GM12878 (cell line): ENCODE data around the gene REXO1. TPM values are rescaled to one million over a fixed set of nuclear protein-coding genes. Genes with fewer than 3 reads are reported as not detected.
A peak's percentile ranks its signal among the peaks of the same experiment; 100 is the strongest.

Experiments
- ASH2L ChIP-seq: fragments of 300-600, 200-600 bp; sonication (generic); IDR thresholded peaks from 2 replicates; pipeline ENCODE4 v1.6.1; 2017; ENCODE audit warnings: low read depth, mild to moderate bottlenecking, borderline replicate concordance
- BHLHE40 ChIP-seq, 2 experiments: fragments of 450-650 bp in 1 of 2; IDR thresholded peaks; 2 replicates each; pipeline ENCODE4 v1.6.1; 2011 to 2017; ENCODE audit warnings: low read depth in 2 of 2, borderline replicate concordance in 1 of 2, improper control_type of control experiment in 1 of 2, low read length in 1 of 2, mild to moderate bottlenecking in 1 of 2
- CEBPB ChIP-seq, 2 experiments: fragments of 150-350 bp in 1 of 2; IDR thresholded peaks; 2 replicates each; pipeline ENCODE4 v1.6.1; 2012 to 2014; ENCODE audit warnings: low read depth in 2 of 2, low read length in 2 of 2, borderline replicate concordance in 1 of 2, inconsistent platforms in 1 of 2
- ESRRA ChIP-seq: IDR thresholded peaks from 2 replicates; pipeline ENCODE4 v1.6.1; 2012; ENCODE audit warnings: mild to moderate bottlenecking, low read length, improper control_type of control experiment
- GABPA ChIP-seq: IDR thresholded peaks from 2 replicates; pipeline ENCODE4 v1.6.1; 2014; ENCODE audit warnings: antibody characterized with exemption, low read depth, mild to moderate bottlenecking, inconsistent platforms
- GATAD2B ChIP-seq: fragments of 450-650 bp; conservative IDR thresholded peaks from 2 replicates; pipeline ENCODE4 v1.6.1; 2017; ENCODE audit warnings: low read depth, mild to moderate bottlenecking, moderate library complexity
- IKZF2 ChIP-seq, 2 experiments: fragments of 450-650 bp; IDR thresholded peaks; 2 replicates each; pipeline ENCODE4 v1.6.1; 2017; ENCODE audit warnings: mild to moderate bottlenecking in 2 of 2, moderate library complexity in 2 of 2
- KLF5 ChIP-seq: fragments of 450-650 bp; IDR thresholded peaks from 2 replicates; pipeline ENCODE4 v1.6.1; 2014; ENCODE audit warnings: mild to moderate bottlenecking; ENCODE audit not compliant: partially characterized antibody
- MTA3 ChIP-seq: IDR thresholded peaks from 2 replicates; pipeline ENCODE4 v1.6.1; 2012; ENCODE audit warnings: low read length, inconsistent platforms, borderline replicate concordance
- PAX5 ChIP-seq: IDR thresholded peaks from 2 replicates; pipeline ENCODE4 v1.6.1; 2011; ENCODE audit warnings: low read depth, low read length, borderline replicate concordance
- PAX8 ChIP-seq: fragments of 450-650 bp; IDR thresholded peaks from 2 replicates; pipeline ENCODE4 v1.6.1; 2017; ENCODE audit warnings: mild to moderate bottlenecking, moderate library complexity
- POLR2AphosphoS2 ChIP-seq: IDR thresholded peaks from 2 replicates; pipeline ENCODE4 v1.6.1; 2011; ENCODE audit warnings: low read depth, mild to moderate bottlenecking, low read length, improper control_type of control experiment, moderate library complexity
- ZNF274 ChIP-seq: IDR thresholded peaks from one replicate; pipeline ENCODE4 v1.8.0; 2011; ENCODE audit not compliant: insufficient read length, insufficient read depth
- ZSCAN29 ChIP-seq: fragments of 450-650 bp; IDR thresholded peaks from 2 replicates; pipeline ENCODE4 v1.6.1; 2017; ENCODE audit warnings: mild to moderate bottlenecking, moderate library complexity
- polyA plus RNA-seq, 11 experiments: library from polyadenylated mRNA; depleted of rRNA in 4 of 11; unstranded in 6 of 11; stranded (reverse) in 5 of 11; fragments of >200 nt; fragmentation: Nextera tagmentation in 4 of 11; fragmentation: Illumina TruSeq in 1 of 11; extraction: Ambion mirVana in 4 of 11; extraction: Trizol in 1 of 11; gene quantifications; 1 replicate in 1 of 11; 2 replicates in 10 of 11; pipeline versions ENCODE4 v1.2.1 to v1.2.3, GENCODE V29; 2011 to 2016; ENCODE audit warnings: inconsistent platforms in 2 of 11, missing spikeins in 2 of 11, low read depth in 1 of 11
- total RNA-seq, 4 experiments: library from RNA; depleted of rRNA in 3 of 4; stranded (reverse); fragments of >200 nt in 3 of 4; fragmentation: Illumina TruSeq in 1 of 4; extraction: Trizol in 1 of 4; gene quantifications; 2 replicates each; pipeline versions ENCODE4 v1.2.1 to v1.2.3, GENCODE V29; 2013 to 2021
- TF ChIP-seq, protein P1 (sequence below): fragments of 450-650 bp; IDR thresholded peaks from 2 replicates; pipeline ENCODE4 v1.6.1; 2016; ENCODE audit warnings: mild to moderate bottlenecking, moderate library complexity, borderline replicate concordance
- TF ChIP-seq, protein P2 (sequence below): IDR thresholded peaks from 2 replicates; pipeline ENCODE4 v1.6.1; 2012; ENCODE audit warnings: improper control_type of control experiment, low read depth, low read length; ENCODE audit not compliant: insufficient replicate concordance
- TF ChIP-seq, protein P3 (sequence below): IDR thresholded peaks from 2 replicates; pipeline ENCODE4 v1.6.1; 2012; ENCODE audit warnings: low read depth, low read length, improper control_type of control experiment
- TF ChIP-seq, protein P4 (sequence below): IDR thresholded peaks from 2 replicates; pipeline ENCODE4 v1.6.1; 2011; ENCODE audit warnings: low read depth, mild to moderate bottlenecking, low read length, moderate library complexity, borderline replicate concordance; ENCODE audit errors: extremely low read depth
- TF ChIP-seq, protein P5 (sequence below): fragments of 450-650 bp; IDR thresholded peaks from 2 replicates; pipeline ENCODE4 v1.6.1; 2016; ENCODE audit warnings: mild to moderate bottlenecking

REXO1 gene
- total and polyA plus RNA-seq, 10 of the 15 experiments (the other 5 are each of a cell fraction or from before 2014, with no cell fraction given), result 0.03 to 45.2 (median 8.4) TPM

DNA sequence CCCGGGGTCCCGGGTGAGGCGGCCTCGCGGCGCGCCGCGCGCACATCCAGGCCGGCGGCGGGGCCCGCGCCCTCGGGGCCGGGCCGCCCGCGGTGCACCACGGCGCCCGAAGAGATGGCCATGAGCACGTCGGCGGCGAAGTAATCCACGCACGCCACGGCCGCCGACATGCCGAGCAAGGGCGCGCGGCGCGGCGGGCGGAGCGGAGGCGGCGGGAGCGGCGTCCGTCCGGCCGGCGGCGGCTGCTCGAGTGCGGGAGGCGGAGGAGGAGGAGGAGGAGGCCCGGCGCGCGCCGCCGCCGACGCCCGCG is 15.0 kb upstream of the REXO1 start, which contains the start of gene KLF16 (continued):
- TF ChIP-seq, protein P1, sequence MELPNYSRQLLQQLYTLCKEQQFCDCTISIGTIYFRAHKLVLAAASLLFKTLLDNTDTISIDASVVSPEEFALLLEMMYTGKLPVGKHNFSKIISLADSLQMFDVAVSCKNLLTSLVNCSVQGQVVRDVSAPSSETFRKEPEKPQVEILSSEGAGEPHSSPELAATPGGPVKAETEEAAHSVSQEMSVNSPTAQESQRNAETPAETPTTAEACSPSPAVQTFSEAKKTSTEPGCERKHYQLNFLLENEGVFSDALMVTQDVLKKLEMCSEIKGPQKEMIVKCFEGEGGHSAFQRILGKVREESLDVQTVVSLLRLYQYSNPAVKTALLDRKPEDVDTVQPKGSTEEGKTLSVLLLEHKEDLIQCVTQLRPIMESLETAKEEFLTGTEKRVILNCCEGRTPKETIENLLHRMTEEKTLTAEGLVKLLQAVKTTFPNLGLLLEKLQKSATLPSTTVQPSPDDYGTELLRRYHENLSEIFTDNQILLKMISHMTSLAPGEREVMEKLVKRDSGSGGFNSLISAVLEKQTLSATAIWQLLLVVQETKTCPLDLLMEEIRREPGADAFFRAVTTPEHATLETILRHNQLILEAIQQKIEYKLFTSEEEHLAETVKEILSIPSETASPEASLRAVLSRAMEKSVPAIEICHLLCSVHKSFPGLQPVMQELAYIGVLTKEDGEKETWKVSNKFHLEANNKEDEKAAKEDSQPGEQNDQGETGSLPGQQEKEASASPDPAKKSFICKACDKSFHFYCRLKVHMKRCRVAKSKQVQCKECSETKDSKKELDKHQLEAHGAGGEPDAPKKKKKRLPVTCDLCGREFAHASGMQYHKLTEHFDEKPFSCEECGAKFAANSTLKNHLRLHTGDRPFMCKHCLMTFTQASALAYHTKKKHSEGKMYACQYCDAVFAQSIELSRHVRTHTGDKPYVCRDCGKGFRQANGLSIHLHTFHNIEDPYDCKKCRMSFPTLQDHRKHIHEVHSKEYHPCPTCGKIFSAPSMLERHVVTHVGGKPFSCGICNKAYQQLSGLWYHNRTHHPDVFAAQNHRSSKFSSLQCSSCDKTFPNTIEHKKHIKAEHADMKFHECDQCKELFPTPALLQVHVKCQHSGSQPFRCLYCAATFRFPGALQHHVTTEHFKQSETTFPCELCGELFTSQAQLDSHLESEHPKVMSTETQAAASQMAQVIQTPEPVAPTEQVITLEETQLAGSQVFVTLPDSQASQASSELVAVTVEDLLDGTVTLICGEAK, result no peak
- TF ChIP-seq MTA3 (no peak), POLR2AphosphoS2 (no peak), GATAD2B (no peak), CEBPB (IDR thresholded peaks at IDR 0.05; ENCODE audit: borderline replicate concordance in 1 of 2, low read depth in 2 of 2, low read length in 2 of 2) (no peak), ZSCAN29 (no peak), ESRRA (no peak), BHLHE40 (IDR thresholded peaks at IDR 0.05; ENCODE audit: borderline replicate concordance in 1 of 2, low read depth in 2 of 2, low read length in 1 of 2) (peak in 1 of 2 experiments; percentile 17; a peak in 2 of 4 replicates), KLF5 (no peak), PAX5 (no peak), PAX8 (no peak), ASH2L (no peak), IKZF2 (IDR thresholded peaks at IDR 0.05) (no peak), ZNF274 (no peak), GABPA (no peak)
- TF ChIP-seq, protein P2, sequence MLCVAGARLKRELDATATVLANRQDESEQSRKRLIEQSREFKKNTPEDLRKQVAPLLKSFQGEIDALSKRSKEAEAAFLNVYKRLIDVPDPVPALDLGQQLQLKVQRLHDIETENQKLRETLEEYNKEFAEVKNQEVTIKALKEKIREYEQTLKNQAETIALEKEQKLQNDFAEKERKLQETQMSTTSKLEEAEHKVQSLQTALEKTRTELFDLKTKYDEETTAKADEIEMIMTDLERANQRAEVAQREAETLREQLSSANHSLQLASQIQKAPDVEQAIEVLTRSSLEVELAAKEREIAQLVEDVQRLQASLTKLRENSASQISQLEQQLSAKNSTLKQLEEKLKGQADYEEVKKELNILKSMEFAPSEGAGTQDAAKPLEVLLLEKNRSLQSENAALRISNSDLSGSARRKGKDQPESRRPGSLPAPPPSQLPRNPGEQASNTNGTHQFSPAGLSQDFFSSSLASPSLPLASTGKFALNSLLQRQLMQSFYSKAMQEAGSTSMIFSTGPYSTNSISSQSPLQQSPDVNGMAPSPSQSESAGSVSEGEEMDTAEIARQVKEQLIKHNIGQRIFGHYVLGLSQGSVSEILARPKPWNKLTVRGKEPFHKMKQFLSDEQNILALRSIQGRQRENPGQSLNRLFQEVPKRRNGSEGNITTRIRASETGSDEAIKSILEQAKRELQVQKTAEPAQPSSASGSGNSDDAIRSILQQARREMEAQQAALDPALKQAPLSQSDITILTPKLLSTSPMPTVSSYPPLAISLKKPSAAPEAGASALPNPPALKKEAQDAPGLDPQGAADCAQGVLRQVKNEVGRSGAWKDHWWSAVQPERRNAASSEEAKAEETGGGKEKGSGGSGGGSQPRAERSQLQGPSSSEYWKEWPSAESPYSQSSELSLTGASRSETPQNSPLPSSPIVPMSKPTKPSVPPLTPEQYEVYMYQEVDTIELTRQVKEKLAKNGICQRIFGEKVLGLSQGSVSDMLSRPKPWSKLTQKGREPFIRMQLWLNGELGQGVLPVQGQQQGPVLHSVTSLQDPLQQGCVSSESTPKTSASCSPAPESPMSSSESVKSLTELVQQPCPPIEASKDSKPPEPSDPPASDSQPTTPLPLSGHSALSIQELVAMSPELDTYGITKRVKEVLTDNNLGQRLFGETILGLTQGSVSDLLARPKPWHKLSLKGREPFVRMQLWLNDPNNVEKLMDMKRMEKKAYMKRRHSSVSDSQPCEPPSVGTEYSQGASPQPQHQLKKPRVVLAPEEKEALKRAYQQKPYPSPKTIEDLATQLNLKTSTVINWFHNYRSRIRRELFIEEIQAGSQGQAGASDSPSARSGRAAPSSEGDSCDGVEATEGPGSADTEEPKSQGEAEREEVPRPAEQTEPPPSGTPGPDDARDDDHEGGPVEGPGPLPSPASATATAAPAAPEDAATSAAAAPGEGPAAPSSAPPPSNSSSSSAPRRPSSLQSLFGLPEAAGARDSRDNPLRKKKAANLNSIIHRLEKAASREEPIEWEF, result no peak
- TF ChIP-seq, protein P3, sequence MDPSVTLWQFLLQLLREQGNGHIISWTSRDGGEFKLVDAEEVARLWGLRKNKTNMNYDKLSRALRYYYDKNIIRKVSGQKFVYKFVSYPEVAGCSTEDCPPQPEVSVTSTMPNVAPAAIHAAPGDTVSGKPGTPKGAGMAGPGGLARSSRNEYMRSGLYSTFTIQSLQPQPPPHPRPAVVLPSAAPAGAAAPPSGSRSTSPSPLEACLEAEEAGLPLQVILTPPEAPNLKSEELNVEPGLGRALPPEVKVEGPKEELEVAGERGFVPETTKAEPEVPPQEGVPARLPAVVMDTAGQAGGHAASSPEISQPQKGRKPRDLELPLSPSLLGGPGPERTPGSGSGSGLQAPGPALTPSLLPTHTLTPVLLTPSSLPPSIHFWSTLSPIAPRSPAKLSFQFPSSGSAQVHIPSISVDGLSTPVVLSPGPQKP, result no peak
- TF ChIP-seq, protein P4, sequence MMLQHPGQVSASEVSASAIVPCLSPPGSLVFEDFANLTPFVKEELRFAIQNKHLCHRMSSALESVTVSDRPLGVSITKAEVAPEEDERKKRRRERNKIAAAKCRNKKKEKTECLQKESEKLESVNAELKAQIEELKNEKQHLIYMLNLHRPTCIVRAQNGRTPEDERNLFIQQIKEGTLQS, result no peak
- TF ChIP-seq, protein P5, sequence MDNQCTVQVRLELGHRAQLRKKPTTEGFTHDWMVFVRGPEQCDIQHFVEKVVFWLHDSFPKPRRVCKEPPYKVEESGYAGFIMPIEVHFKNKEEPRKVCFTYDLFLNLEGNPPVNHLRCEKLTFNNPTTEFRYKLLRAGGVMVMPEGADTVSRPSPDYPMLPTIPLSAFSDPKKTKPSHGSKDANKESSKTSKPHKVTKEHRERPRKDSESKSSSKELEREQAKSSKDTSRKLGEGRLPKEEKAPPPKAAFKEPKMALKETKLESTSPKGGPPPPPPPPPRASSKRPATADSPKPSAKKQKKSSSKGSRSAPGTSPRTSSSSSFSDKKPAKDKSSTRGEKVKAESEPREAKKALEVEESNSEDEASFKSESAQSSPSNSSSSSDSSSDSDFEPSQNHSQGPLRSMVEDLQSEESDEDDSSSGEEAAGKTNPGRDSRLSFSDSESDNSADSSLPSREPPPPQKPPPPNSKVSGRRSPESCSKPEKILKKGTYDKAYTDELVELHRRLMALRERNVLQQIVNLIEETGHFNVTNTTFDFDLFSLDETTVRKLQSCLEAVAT, result no peak
